Uterus (tissue), 4 donors: ENCODE results near the gene SCUBE1. TPM values are rescaled to one million over a fixed set of nuclear protein-coding genes. Genes with fewer than 3 reads are reported as not detected.

ENCODE experiments used
- DNase-seq, 2 donors: peaks; one replicate each; pipeline ENCODE4 v3.0.0-alpha.2; 2019 to 2020
- H3K27ac ChIP-seq, 2 donors: fragments of 200-600 bp; sonication (generic); 1 replicate in 1 of 2; 2 replicates in 1 of 2; pipeline ENCODE4 v1.5.1; 2016 to 2018
- H3K27me3 ChIP-seq, 2 donors: fragments of 200-600 bp; sonication (generic); one replicate each; pipeline ENCODE4 v1.5.1; 2018 to 2019; ENCODE audit warnings: control low read depth in 1 of 2
- H3K36me3 ChIP-seq, 2 donors: fragments of 200-600 bp; sonication (generic); one replicate each; pipeline ENCODE4 v1.5.1; 2019; ENCODE audit warnings: control low read depth in 1 of 2
- H3K4me1 ChIP-seq, 2 donors: fragments of 200-600 bp; sonication (generic); one replicate each; pipeline ENCODE4 v1.5.1; 2018 to 2019; ENCODE audit warnings: control low read depth in 1 of 2
- H3K4me3 ChIP-seq, 2 donors: fragments of 200-600 bp; sonication (generic); 1 replicate in 1 of 2; 2 replicates in 1 of 2; pipeline ENCODE4 v1.5.1; 2018 to 2019; ENCODE audit warnings: mild to moderate bottlenecking in 1 of 2
- H3K9me3 ChIP-seq, 2 donors: fragments of 200-600 bp; sonication (generic); one replicate each; pipeline ENCODE4 v1.5.1; 2019; ENCODE audit warnings: control low read depth in 1 of 2
- POLR2A ChIP-seq, 2 donors: fragments of 450-650 bp; IDR thresholded peaks; one replicate each; pipeline ENCODE4 v1.6.1; 2016; ENCODE audit warnings: antibody characterized with exemption in 2 of 2, mild to moderate bottlenecking in 1 of 2, moderate library complexity in 1 of 2
- intact Hi-C: fragments of 100-400 bp; cut with DNase I; formaldehyde crosslinking; loops from one replicate; pipeline ENCODE4 v1.15.1; 2023; ENCODE audit warnings: low total_unique reads
- total RNA-seq, 4 donors: library from RNA; depleted of rRNA in 3 of 4; stranded (reverse); fragments of >200 nt in 3 of 4; gene quantifications; one replicate each; pipeline versions ENCODE4 v1.1.0 to v1.2.4, GENCODE V29; 2014 to 2023
- TF ChIP-seq, protein P1 (sequence below), 4 experiments: fragments of 200-600 bp in 2 of 4; fragments of 450-650 bp in 2 of 4; sonication (generic) in 2 of 4; IDR thresholded peaks; one replicate each; pipeline ENCODE4 v1.5.1; 2016 to 2019; ENCODE audit warnings: antibody characterized with exemption in 4 of 4, mild to moderate bottlenecking in 2 of 4, moderate library complexity in 1 of 4
- donor health status: DM: yes; HTN: yes; CAD: no.

Gene SCUBE1
- total RNA-seq, 4 donors from 2014 or later = 0.14 to 1.7 (median 0.26) TPM; not detected in 1

DNA sequence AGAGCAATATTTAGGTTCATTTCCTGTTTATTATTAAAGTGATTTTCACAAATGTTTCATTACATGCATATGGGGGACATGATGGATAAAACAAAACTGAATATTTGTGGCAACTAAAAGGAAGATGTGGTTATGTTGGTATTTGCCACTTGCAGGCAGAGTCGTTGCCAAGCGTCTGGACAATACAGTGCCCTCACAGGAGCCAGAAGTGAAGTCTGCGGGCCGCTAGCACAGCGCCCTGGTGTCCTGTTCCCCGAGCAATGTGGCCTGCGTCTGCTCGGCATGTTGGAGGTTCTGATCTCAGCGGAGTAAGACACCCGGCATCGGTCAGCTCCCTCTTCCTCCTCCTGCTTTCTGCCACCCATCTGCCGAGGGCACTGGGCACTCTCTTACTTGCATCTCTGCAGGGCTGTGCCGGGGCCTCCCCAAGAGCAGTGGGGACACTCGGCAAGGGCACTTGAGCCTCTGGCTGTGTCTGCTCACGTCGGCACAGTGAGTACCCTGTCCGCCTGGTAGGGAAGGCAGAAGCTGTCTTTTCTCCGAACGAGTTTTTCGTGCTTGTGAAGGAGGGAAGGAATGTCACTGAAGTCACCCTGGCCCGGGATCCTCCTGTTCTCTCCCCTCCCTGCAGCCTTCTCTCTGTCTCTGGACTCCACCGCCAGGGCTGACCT, 145.8 kb downstream of the SCUBE1 start:
- Histone ChIP-seq H3K4me1 (no peaks in the 10 kb centered on the region), H3K4me3 (no peak overlapping the region), H3K27me3 (no peaks in the 10 kb centered on the region), H3K36me3 (no peaks in the 10 kb centered on the region), H3K9me3 (no peaks in the 10 kb centered on the region), H3K27ac (no peak overlapping the region)
- TF ChIP-seq, protein P1, sequence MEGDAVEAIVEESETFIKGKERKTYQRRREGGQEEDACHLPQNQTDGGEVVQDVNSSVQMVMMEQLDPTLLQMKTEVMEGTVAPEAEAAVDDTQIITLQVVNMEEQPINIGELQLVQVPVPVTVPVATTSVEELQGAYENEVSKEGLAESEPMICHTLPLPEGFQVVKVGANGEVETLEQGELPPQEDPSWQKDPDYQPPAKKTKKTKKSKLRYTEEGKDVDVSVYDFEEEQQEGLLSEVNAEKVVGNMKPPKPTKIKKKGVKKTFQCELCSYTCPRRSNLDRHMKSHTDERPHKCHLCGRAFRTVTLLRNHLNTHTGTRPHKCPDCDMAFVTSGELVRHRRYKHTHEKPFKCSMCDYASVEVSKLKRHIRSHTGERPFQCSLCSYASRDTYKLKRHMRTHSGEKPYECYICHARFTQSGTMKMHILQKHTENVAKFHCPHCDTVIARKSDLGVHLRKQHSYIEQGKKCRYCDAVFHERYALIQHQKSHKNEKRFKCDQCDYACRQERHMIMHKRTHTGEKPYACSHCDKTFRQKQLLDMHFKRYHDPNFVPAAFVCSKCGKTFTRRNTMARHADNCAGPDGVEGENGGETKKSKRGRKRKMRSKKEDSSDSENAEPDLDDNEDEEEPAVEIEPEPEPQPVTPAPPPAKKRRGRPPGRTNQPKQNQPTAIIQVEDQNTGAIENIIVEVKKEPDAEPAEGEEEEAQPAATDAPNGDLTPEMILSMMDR (IDR thresholded peaks at IDR 0.05) = no peak
- TF ChIP-seq POLR2A (IDR thresholded peaks at IDR 0.05) = no peak
- intact Hi-C loops = no loop called here
- DNase-seq = no peak

DNA sequence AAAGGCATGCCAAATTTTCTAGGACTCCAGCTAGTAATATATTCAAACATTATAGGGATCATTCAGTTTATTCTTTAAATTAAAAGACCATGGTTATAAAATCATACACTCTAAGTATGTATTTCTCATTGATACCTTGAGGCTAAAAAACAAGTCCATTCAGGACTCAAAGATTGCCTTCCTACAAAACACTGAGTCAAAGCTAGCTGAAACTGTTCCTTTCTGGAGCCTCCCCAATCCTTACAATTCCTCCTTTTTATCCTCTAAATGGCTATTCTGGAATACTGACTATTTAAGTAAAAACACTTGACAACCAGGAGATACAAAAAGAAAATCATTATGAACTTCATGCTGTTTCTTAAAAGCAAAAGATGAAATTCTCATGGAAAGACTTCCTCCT, 151.3 kb downstream of the SCUBE1 start:
- TF ChIP-seq, protein P1 (IDR thresholded peaks at IDR 0.05) = no peak
- no peak for TF ChIP-seq POLR2A (IDR thresholded peaks at IDR 0.05)
- Histone ChIP-seq H3K27me3 (no peaks in the 10 kb centered on the region), H3K4me1 (peaks cover 0 to 4% of the 10 kb centered on the region in 2 donors), H3K9me3 (no peaks in the 10 kb centered on the region), H3K27ac (no peak overlapping the region), H3K36me3 (no peaks in the 10 kb centered on the region), H3K4me3 (no peak overlapping the region)
- DNase-seq = no peak
- intact Hi-C loops = no loop called here

DNA sequence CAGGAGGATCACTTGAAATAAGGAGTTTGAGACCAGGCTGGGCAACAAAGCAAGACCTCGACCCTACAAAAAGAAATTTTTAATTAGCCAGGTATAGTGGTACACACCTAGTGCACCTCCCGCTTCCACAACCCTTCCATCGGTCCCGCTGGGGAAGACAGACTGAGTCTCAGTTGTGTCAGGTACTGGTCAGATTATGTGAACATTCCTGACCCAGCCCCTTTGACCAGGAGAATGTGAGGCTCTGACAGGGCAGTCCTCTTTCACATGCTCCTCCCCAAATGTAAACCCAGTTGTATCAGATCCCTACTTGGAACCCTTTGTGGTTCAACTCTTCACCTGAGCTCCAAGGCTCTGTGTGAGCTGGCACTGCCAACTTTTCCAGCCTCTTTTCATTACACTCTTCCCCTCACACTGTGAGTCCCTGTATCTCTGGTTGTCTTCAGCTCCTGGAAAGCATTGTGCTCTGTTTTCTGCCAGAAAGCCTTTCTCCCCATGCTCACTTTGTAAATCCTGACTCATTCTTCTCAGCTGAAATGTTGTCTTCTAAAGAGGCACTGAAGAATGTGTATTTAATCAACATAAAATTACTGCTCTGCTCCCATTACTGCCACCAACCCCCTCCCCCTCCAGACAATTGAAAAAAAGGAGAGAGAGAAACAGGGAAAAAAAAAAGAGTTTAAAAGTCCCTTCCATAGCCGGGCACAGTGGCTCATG, 154.2 kb downstream of the SCUBE1 start:
- Histone ChIP-seq H3K27me3 (no peaks in the 10 kb centered on the region), H3K4me1 (peaks cover 4 to 9% of the 10 kb centered on the region in 2 donors), H3K27ac (no peak overlapping the region), H3K4me3 (no peak overlapping the region), H3K36me3 (no peaks in the 10 kb centered on the region), H3K9me3 (no peaks in the 10 kb centered on the region)
- intact Hi-C loops = no loop called here
- TF ChIP-seq POLR2A (IDR thresholded peaks at IDR 0.05) = no peak
- TF ChIP-seq, protein P1 (IDR thresholded peaks at IDR 0.05) = no peak
- no peak for DNase-seq

DNA sequence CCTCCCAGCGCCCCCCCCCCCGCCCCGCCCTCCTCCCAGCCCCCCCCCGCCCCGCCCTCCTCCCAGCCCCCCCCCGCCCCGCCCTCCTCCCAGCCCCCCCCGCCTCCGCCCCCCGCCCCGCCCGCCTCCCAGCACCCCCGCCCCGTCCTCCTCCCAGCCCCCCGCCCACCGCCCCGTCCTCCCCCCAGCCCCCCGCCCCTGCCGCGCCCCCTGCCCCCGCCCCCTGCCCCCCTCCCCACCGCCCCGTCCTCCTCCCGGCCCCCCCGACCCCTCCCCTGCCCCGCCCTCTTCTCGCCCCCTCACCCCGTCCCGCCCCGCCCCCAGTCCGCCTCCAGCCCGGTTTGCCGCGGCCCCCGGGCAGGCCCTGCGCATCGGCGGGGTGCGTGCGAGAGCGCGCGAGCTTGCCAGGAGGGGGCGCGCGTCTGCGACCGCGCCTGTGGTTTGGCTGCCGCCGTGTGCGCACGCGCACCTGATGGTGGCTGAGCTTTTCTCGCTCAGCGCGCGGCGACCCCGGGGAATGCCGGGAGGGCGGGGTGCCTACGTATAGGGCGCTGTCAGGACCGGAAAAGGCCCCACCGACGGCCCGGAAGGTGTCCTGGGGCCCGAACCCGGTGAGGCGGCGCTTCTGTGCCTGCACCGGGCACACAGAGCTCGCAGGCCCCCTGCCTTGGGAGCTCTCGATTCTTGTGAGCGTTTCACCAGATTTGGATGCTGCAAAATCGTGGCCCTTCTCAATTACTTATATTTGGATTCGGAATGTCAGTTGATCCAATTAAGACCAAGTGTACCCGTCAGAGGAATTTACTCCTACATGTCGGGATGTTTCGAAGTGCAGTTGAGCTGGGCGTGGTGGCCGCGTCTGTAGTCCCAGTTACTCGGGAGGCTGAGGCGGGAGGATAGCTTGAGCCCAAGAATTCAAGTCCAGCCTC, 155.7 kb downstream of the SCUBE1 start:
- Histone ChIP-seq H3K9me3 (no peaks in the 10 kb centered on the region), H3K4me3 (peak overlapping the region; percentile 30 to 38), H3K27me3 (no peaks in the 10 kb centered on the region), H3K4me1 (peaks cover 4 to 9% of the 10 kb centered on the region in 2 donors), H3K36me3 (no peaks in the 10 kb centered on the region), H3K27ac (peak overlapping the region; percentile 66 to 79)
- intact Hi-C loops = no loop called here
- DNase-seq = peak; percentile 94 to 96
- TF ChIP-seq POLR2A (IDR thresholded peaks at IDR 0.05) = peak; percentile 36 to 54
- TF ChIP-seq, protein P1 (IDR thresholded peaks at IDR 0.05) = peak; percentile 63 to 95 (median 85)
